Astrocyte (in vitro differentiated cells and primary cell): ENCODE data around the gene MFSD6L. TPM values are rescaled to one million over a fixed set of nuclear protein-coding genes. Genes with fewer than 3 reads are reported as not detected.

Experiments
- DNase-seq: peaks from one replicate; pipeline ENCODE4 v3.0.0-alpha.2; 2010; ENCODE audit warnings: low read depth
- FAIRE-seq: peaks from 2 replicates; lab custom pipeline; 2011; peaks lifted over from hg19 to GRCh38; lab: Jason Lieb, UNC
- H2AFZ ChIP-seq: 2 replicates; pipeline ENCODE4 v1.6.0; 2012; ENCODE audit warnings: low read depth, low read length, inconsistent platforms
- H3K27ac ChIP-seq: 2 replicates; pipeline ENCODE4 v1.5.1; 2011; ENCODE audit warnings: low read depth, low read length, inconsistent platforms
- H3K27me3 ChIP-seq: 2 replicates; pipeline ENCODE4 v1.6.0; 2011; ENCODE audit warnings: low read length, inconsistent platforms; ENCODE audit not compliant: insufficient read depth
- H3K36me3 ChIP-seq: 2 replicates; pipeline ENCODE4 v1.5.1; 2011; ENCODE audit warnings: low read length, inconsistent platforms; ENCODE audit not compliant: insufficient read depth
- H3K4me1 ChIP-seq: 2 replicates; pipeline ENCODE4 v1.5.1; 2011; ENCODE audit warnings: low read length, inconsistent platforms; ENCODE audit not compliant: insufficient read depth
- H3K4me2 ChIP-seq: 2 replicates; pipeline ENCODE4 v1.6.0; 2012; ENCODE audit warnings: low read length, inconsistent platforms
- H3K4me3 ChIP-seq: 2 replicates; pipeline ENCODE4 v1.5.1; 2011; ENCODE audit warnings: low read depth, mild to moderate bottlenecking, low read length, inconsistent platforms; ENCODE audit not compliant: insufficient read depth
- H3K79me2 ChIP-seq: 2 replicates; pipeline ENCODE4 v1.6.0; 2012; ENCODE audit warnings: mild to moderate bottlenecking, low read length, inconsistent platforms; ENCODE audit not compliant: insufficient read depth
- H3K9ac ChIP-seq: 2 replicates; pipeline ENCODE4 v1.6.0; 2012; ENCODE audit warnings: mild to moderate bottlenecking, low read length, inconsistent platforms
- H3K9me3 ChIP-seq: 2 replicates; pipeline ENCODE4 v1.5.1; 2012; ENCODE audit warnings: low read depth, mild to moderate bottlenecking, low read length, inconsistent platforms; ENCODE audit not compliant: insufficient read depth
- H4K20me1 ChIP-seq: 2 replicates; pipeline ENCODE4 v1.6.0; 2012; ENCODE audit warnings: low read length, inconsistent platforms; ENCODE audit not compliant: insufficient read depth
- H3K27ac Mint-ChIP-seq: one replicate; pipeline ENCODE4 v1.8.0; 2021; ENCODE audit warnings: mild to moderate bottlenecking, mixed read lengths; ENCODE audit not compliant: unreplicated experiment
- H3K27me3 Mint-ChIP-seq: one replicate; pipeline ENCODE4 v1.8.0; 2021; ENCODE audit warnings: low read depth, mixed read lengths; ENCODE audit not compliant: unreplicated experiment
- H3K36me3 Mint-ChIP-seq: one replicate; pipeline ENCODE4 v1.8.0; 2021; ENCODE audit warnings: low read depth, mixed read lengths; ENCODE audit not compliant: unreplicated experiment
- H3K4me1 Mint-ChIP-seq: one replicate; pipeline ENCODE4 v1.8.0; 2021; ENCODE audit warnings: low read depth, mixed read lengths; ENCODE audit not compliant: unreplicated experiment
- H3K4me3 Mint-ChIP-seq: one replicate; pipeline ENCODE4 v1.8.0; 2021; ENCODE audit warnings: mild to moderate bottlenecking, moderate library complexity, mixed read lengths; ENCODE audit not compliant: unreplicated experiment
- H3K9me3 Mint-ChIP-seq: one replicate; pipeline ENCODE4 v1.8.0; 2021; ENCODE audit warnings: mild to moderate bottlenecking, mixed read lengths; ENCODE audit not compliant: unreplicated experiment
- CTCF ChIP-seq: IDR thresholded peaks from 2 replicates; pipeline ENCODE4 v1.5.1; 2011; ENCODE audit warnings: low read depth, mild to moderate bottlenecking, inconsistent platforms, low read length, moderate library complexity; ENCODE audit not compliant: insufficient read depth
- EZH2 ChIP-seq: IDR thresholded peaks from 2 replicates; pipeline ENCODE4 v1.6.1; 2012; ENCODE audit warnings: mild to moderate bottlenecking, low read length, inconsistent platforms; ENCODE audit not compliant: insufficient read depth
- total RNA-seq: library from RNA; stranded (reverse); gene quantifications from 2 replicates; pipeline ENCODE4 v1.2.1, GENCODE V29; 2021

MFSD6L gene
- total RNA-seq, 1 donor from 2014 or later = not detected

DNA sequence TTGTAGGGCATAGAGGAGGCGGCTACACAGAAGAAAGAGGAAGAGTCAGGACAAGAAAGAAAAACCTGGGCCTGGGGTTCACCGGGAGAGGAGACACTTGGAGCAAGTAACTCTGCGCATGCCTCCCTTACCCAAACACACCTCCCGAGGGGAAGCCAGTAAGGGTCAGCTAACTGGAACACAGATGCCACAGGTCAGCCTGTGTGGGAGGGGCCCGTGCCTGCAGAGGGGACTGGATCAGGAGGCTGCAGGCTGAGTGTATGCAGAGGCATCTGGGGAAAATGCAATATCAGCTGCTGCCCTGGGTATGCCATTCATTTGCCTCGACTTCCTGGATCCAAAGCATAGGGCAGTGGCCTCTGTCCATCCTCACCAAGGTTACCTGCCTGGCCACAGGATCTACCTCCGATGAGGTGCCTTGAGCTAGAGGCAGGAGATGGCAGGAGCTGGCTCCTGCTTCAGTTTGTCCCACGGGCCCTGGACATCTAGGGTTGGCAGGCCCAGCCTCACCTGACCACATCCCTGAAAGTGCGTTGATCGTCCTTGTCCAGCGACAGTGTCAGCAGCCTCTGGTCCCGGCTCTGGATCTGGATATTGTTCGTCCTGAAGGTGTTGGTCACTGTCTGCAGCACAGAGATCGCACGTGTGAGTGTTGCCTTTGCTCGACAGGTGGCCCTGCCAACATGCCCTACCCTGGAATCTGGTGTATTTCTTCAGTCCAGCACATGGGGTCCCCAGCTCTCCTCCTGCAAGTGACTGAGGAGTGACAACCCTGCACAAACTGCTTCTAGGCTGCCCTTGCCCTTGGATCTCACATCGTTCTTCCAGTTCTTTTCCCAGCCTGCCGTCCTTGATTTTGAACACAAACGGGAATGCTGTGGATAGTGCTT lies 4.6 kb upstream of the MFSD6L start:
- no peaks in the 10 kb centered on the region for H3K9me3 ChIP-seq
- Mint-ChIP-seq H3K9me3 (peaks cover 9% of the 10 kb centered on the region), H3K4me1 (peaks cover 8% of the 10 kb centered on the region), H3K27ac (no peak overlapping the region), H3K4me3 (no peak overlapping the region), H3K27me3 (peaks cover 36% of the 10 kb centered on the region), H3K36me3 (peaks cover 4% of the 10 kb centered on the region)
- no peak for DNase-seq
- no peaks in the 10 kb centered on the region for H3K79me2 ChIP-seq
- peaks cover 7% of the 10 kb centered on the region for H3K27me3 ChIP-seq
- H2AFZ ChIP-seq = no peak overlapping the region
- H3K9ac ChIP-seq = no peak overlapping the region
- no peaks in the 10 kb centered on the region for H3K4me1 ChIP-seq
- no peaks in the 10 kb centered on the region for H4K20me1 ChIP-seq
- FAIRE-seq = no peak
- no peaks in the 10 kb centered on the region for H3K36me3 ChIP-seq
- no peak overlapping the region for H3K27ac ChIP-seq
- no peak overlapping the region for H3K4me2 ChIP-seq
- TF ChIP-seq CTCF (no peak), EZH2 (no peak)
- no peak overlapping the region for H3K4me3 ChIP-seq

DNA sequence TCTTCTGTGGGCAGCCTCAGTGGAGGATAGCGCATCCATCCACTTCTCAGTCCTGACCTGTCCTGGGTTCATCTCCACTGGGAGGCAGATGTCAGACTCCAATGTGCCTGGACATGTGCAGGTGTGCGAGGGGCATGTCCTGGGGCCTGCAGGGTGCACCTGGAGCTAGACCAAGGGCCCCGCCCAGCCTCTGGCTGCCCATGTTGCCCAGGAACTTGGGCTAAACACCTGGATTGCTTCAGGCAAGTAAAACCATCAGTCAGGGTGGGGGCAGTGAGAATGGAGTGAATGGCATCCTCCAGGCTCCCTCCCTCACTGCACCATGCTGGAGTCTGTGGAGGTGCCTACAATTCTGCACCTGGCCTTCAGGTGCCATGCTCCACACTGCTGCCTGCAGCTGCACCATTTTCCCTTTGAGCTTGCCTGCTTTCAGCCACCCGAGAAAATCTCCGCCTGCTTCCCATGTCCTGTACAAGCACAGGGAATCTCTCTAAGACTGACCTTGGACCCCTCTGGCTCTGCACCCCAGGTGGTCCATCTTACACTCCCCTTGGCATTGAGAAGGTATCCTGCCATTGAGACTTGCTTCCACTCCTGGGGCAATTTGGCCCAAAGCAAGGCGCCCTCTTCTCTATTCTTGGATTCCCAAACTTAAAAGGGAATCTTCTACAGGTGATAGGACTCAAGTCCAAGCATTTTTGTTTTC lies 2.1 kb upstream of the MFSD6L start:
- no peak overlapping the region for H3K4me3 Mint-ChIP-seq
- no peak overlapping the region for H2AFZ ChIP-seq
- DNase-seq = no peak

More for the DNA sequence above, 2.1 kb upstream of the MFSD6L start:
- peaks cover 17% of the 10 kb centered on the region for H3K27me3 ChIP-seq
- no peaks in the 10 kb centered on the region for H3K9me3 ChIP-seq
- Mint-ChIP-seq H3K4me1 (peaks cover 8% of the 10 kb centered on the region), H3K27ac (no peak overlapping the region), H3K36me3 (peaks cover 3% of the 10 kb centered on the region), H3K9me3 (peaks cover 2% of the 10 kb centered on the region), H3K27me3 (peaks cover 51% of the 10 kb centered on the region)
- no peak overlapping the region for H3K27ac ChIP-seq
- H4K20me1 ChIP-seq = no peaks in the 10 kb centered on the region
- H3K9ac ChIP-seq = no peak overlapping the region
- no peaks in the 10 kb centered on the region for H3K36me3 ChIP-seq
- H3K4me3 ChIP-seq = no peak overlapping the region
- H3K79me2 ChIP-seq = no peaks in the 10 kb centered on the region
- FAIRE-seq = no peak
- H3K4me2 ChIP-seq = no peak overlapping the region
- H3K4me1 ChIP-seq = no peaks in the 10 kb centered on the region
- TF ChIP-seq EZH2 (no peak), CTCF (no peak)
